Tibial nerve (tissue), 4 donors: ENCODE measurements around the gene RREB1. TPM values are rescaled to one million over a fixed set of nuclear protein-coding genes. Genes with fewer than 3 reads are reported as not detected.
"Not testable (repeated sequence)": the region's sequence is repeated elsewhere in the genome, so short reads cannot be mapped to it uniquely, and the experiment has no call there.

ENCODE experiments used
- DNase-seq, 2 donors: peaks; one replicate each; pipeline ENCODE4 v3.0.0-alpha.2; 2019; ENCODE audit warnings: low spot score in 2 of 2
- H3K27ac ChIP-seq, 4 donors: fragments of 200-600 bp; sonication (generic) in 3 of 4; one replicate each; pipeline ENCODE4 v1.5.1; 2017 to 2019; ENCODE audit warnings: mild to moderate bottlenecking in 1 of 4
- H3K27me3 ChIP-seq, 2 donors: fragments of 200-600 bp; sonication (generic) in 1 of 2; one replicate each; pipeline versions ENCODE4 v1.5.1 to v1.6.0; 2017 to 2019
- H3K36me3 ChIP-seq, 3 donors: fragments of 200-600 bp; sonication (generic); one replicate each; pipeline ENCODE4 v1.5.1; 2018 to 2019
- H3K4me1 ChIP-seq, 4 donors: fragments of 200-600 bp; sonication (generic) in 3 of 4; one replicate each; pipeline ENCODE4 v1.5.1; 2017 to 2019
- H3K4me3 ChIP-seq, 4 donors: fragments of 200-600 bp; sonication (generic) in 3 of 4; one replicate each; pipeline ENCODE4 v1.5.1; 2017 to 2019; ENCODE audit warnings: mild to moderate bottlenecking in 1 of 4, moderate library complexity in 1 of 4
- H3K9me3 ChIP-seq, 4 donors: fragments of 200-600 bp; sonication (generic) in 3 of 4; one replicate each; pipeline ENCODE4 v1.5.1; 2017 to 2019
- EP300 ChIP-seq, 2 donors: sonication (generic); formaldehyde crosslinking; IDR thresholded peaks; one replicate each; pipeline ENCODE4 v1.6.1; 2017; ENCODE audit warnings: antibody characterized with exemption in 2 of 2, mild to moderate bottlenecking in 1 of 2
- POLR2A ChIP-seq, 2 donors: fragments of 450-650 bp; IDR thresholded peaks; one replicate each; pipeline ENCODE4 v1.6.1; 2017; ENCODE audit warnings: antibody characterized with exemption in 2 of 2, mild to moderate bottlenecking in 2 of 2, moderate library complexity in 2 of 2
- WGBS, 2 donors: methylation state at CpG; one replicate each; pipeline ENCODE4 v1.1.5; 2018; 5-methylcytosine and 5-hydroxymethylcytosine counted together
- total RNA-seq, 4 donors: library from RNA; depleted of rRNA; stranded (reverse); fragments of >200 nt; gene quantifications; one replicate each; pipeline ENCODE4 v1.1.0, GENCODE V29; 2016
- TF ChIP-seq, protein P1 (sequence below), 5 experiments: fragments of 200-600 bp in 3 of 5; fragments of 450-650 bp in 2 of 5; sonication (generic) in 3 of 5; IDR thresholded peaks; one replicate each; pipeline ENCODE4 v1.5.1; 2016 to 2019; ENCODE audit warnings: antibody characterized with exemption in 5 of 5, mild to moderate bottlenecking in 3 of 5, moderate library complexity in 2 of 5

Gene RREB1
- total RNA-seq, 4 donors from 2014 or later: 32.3 to 61.5 (median 36.3) TPM

DNA sequence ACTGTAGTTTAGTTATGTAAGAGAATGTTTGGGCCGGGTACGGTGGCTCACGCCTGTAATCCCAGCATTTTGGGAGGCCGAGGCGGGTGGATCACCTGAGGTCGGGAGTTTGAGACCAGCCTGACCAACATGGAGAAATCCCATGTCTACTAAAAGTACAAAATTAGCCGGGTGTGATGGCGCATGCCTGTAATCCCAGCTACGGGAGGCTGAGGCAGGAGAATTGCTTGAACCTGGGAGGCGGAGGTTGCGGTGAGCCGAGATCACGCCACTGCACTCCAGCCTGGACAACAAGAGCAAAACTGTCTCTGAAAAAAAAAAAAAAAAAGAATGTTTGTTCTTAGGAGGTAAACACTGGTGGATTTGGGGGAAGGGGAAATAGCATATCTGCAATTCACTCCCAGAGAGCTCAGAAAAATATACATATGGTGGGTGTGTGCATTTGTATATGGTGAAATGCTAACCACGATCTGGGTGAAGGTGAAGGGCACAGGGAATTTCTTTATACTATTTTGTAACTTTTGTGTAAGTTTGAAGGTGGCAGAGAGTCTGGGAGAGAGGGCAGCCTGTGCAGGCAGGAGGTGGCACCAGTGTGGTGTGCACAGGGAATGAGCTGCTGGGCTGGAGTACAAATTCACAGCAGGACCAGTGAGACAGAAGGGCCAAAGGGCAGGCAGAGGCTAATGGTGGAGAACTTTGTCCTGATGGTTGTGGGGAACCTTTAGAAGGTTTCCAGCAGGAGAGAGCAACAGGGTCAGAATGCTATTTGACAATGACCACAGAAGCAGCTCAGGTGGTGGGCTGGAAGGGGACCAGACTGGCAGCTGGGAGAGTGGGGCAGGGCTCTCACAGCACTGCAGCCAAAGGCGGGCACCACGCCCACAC is 162.8 kb downstream of the RREB1 start:
- peaks cover 0 to 8% (median 0%) of the 10 kb centered on the region in 4 donors for H3K4me1 ChIP-seq
- 84 to 86% methylated on average over 16 of the region's 16 CpGs for WGBS, 2 donors
- H3K4me3 ChIP-seq: no peak overlapping the region
- H3K27ac ChIP-seq: no peak overlapping the region
- H3K36me3 ChIP-seq: peaks cover 0 to 5% (median 0%) of the 10 kb centered on the region in 3 donors
- H3K27me3 ChIP-seq: no peaks in the 10 kb centered on the region
- no peaks in the 10 kb centered on the region for H3K9me3 ChIP-seq
- no peak for DNase-seq
- TF ChIP-seq POLR2A (IDR thresholded peaks at IDR 0.05) (no peak), EP300 (IDR thresholded peaks at IDR 0.05) (no peak)
- TF ChIP-seq, protein P1, sequence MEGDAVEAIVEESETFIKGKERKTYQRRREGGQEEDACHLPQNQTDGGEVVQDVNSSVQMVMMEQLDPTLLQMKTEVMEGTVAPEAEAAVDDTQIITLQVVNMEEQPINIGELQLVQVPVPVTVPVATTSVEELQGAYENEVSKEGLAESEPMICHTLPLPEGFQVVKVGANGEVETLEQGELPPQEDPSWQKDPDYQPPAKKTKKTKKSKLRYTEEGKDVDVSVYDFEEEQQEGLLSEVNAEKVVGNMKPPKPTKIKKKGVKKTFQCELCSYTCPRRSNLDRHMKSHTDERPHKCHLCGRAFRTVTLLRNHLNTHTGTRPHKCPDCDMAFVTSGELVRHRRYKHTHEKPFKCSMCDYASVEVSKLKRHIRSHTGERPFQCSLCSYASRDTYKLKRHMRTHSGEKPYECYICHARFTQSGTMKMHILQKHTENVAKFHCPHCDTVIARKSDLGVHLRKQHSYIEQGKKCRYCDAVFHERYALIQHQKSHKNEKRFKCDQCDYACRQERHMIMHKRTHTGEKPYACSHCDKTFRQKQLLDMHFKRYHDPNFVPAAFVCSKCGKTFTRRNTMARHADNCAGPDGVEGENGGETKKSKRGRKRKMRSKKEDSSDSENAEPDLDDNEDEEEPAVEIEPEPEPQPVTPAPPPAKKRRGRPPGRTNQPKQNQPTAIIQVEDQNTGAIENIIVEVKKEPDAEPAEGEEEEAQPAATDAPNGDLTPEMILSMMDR (IDR thresholded peaks at IDR 0.05): no peak

DNA sequence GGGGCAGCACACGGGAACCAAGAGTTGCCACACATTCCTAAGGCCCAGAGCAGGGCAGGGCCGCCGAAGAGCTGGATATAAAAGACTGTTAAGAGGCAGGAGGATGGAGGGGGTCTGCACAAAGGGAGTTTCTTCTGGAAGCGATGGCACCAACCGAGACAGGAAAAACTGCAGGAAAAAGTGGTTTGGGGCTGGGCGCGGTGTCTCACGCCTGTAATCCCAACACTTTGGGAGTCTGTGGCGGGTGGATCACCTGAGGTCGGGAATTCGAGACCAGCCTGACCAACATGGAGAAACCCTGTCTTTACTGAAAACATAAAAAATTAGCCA is 163.4 kb downstream of the RREB1 start:
- no peak for DNase-seq
- 69 to 86% methylated on average over 11 of the region's 11 CpGs for WGBS, 2 donors
- Histone ChIP-seq H3K4me1 (peaks cover 0 to 8% (median 0%) of the 10 kb centered on the region in 4 donors), H3K27ac (no peak overlapping the region), H3K9me3 (no peaks in the 10 kb centered on the region), H3K27me3 (no peaks in the 10 kb centered on the region), H3K4me3 (no peak overlapping the region), H3K36me3 (peaks cover 0 to 5% (median 0%) of the 10 kb centered on the region in 3 donors)
- no peak for TF ChIP-seq EP300 (IDR thresholded peaks at IDR 0.05)
- no peak for TF ChIP-seq POLR2A (IDR thresholded peaks at IDR 0.05)
- TF ChIP-seq, protein P1 (IDR thresholded peaks at IDR 0.05): no peak

DNA sequence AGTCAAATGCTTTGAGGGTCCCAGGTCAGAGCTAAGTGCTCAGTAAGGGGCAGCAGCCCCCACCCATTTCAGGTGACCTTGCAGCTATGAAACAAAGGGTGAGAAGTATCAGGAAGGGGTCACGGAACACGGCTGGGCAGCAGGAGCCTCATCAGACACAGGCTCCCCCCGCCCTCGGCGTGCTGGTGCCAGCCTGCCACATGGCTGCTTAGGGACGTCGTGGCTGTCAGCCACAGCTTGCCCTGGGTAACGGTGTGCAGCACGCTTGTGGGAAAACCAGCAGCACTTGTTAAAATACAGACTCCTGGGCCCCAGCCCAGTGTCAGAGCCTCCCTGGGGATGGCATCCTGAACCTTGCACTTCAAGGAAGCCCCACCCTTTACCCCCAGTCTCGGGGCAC is 165.9 kb downstream of the RREB1 start:
- TF ChIP-seq, protein P1 (IDR thresholded peaks at IDR 0.05): no peak
- TF ChIP-seq EP300 (IDR thresholded peaks at IDR 0.05): no peak
- TF ChIP-seq POLR2A (IDR thresholded peaks at IDR 0.05): no peak
- Histone ChIP-seq H3K27ac (no peak overlapping the region), H3K9me3 (no peaks in the 10 kb centered on the region), H3K4me1 (peaks cover 0 to under 1% (median 0%) of the 10 kb centered on the region in 4 donors), H3K27me3 (no peaks in the 10 kb centered on the region), H3K4me3 (no peak overlapping the region), H3K36me3 (peaks cover 0 to 3% (median 0%) of the 10 kb centered on the region in 3 donors)
- no peak for DNase-seq
- WGBS, 2 donors: 81% methylated on average over 10 of the region's 10 CpGs

DNA sequence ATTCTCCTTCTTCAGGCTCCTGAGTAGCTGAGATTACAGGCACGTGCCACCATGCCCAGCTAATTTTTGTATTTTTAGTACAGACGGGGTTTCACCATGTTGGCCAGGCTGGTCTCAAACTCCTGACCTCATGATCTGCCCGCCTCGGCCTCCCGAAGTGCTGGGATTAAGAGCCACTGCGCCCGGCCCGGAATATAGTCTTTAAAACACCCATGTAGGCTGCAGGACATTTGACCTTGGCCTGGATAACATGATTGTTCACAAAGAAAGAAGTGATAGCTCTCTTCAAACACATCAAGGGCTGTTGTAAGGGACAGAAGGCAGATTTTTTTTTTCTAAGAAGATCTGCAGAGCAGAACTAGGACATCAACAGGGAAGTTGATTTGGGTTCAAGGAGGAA is 166.8 kb downstream of the RREB1 start:
- not testable (repeated sequence) for H3K27ac ChIP-seq, H3K36me3 ChIP-seq, H3K4me1 ChIP-seq, H3K9me3 ChIP-seq, H3K4me3 ChIP-seq, H3K27me3 ChIP-seq, DNase-seq
- WGBS, 2 donors: 73% methylated on average over 8 of the region's 8 CpGs

DNA sequence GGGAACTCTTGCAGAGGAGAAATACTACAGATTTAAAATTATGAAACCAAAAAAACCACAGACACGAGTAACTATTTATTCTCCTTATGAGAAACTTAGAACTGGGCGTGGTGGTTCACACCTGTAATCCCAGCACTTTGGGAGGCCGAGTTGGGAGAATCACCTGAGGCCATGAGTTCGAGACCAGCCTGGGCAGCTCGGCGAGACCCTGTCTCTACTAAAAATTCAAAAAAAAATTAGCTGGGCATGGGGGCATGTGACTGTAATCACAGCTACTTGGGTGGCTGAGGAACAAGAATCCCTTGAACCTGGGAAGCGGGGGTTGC is 168.4 kb downstream of the RREB1 start:
- DNase-seq: no peak
- Histone ChIP-seq H3K9me3 (no peaks in the 10 kb centered on the region), H3K27ac (no peak overlapping the region), H3K4me3 (no peak overlapping the region), H3K4me1 (peaks cover 0 to 3% (median 0%) of the 10 kb centered on the region in 4 donors), H3K36me3 (no peaks in the 10 kb centered on the region), H3K27me3 (no peaks in the 10 kb centered on the region)
- 73 to 75% methylated on average over 7 of the region's 7 CpGs for WGBS, 2 donors
- TF ChIP-seq, protein P1 (IDR thresholded peaks at IDR 0.05): no peak
- no peak for TF ChIP-seq POLR2A (IDR thresholded peaks at IDR 0.05)
- no peak for TF ChIP-seq EP300 (IDR thresholded peaks at IDR 0.05)
